ENCODE results near the gene RAPGEF2.
"Not testable (repeated sequence)": the region's sequence is repeated elsewhere in the genome, so short reads cannot be mapped to it uniquely, and the experiment has no call there.

Gene RAPGEF2

GRCh38 chr4:159368320-159368719 lies 265.4 kb downstream of the RAPGEF2 start:
- DNase-seq (ENCODE audit: low spot score) = no peak

GRCh38 chr4:159369256-159369655 lies 266.4 kb downstream of the RAPGEF2 start:
- no peak for DNase-seq (ENCODE audit: low spot score)

- DNase-seq (ENCODE audit: low spot score) = no peak
Observed at GRCh38 chr4:159370286-159370685, 267.4 kb downstream of the RAPGEF2 start.

GRCh38 chr4:159374749-159375530 lies 272.1 kb downstream of the RAPGEF2 start:
- no peak for DNase-seq (ENCODE audit: low spot score)

- no peak for DNase-seq (ENCODE audit: low spot score)
Observed at GRCh38 chr4:159376289-159376688, 273.4 kb downstream of the RAPGEF2 start.

DNA sequence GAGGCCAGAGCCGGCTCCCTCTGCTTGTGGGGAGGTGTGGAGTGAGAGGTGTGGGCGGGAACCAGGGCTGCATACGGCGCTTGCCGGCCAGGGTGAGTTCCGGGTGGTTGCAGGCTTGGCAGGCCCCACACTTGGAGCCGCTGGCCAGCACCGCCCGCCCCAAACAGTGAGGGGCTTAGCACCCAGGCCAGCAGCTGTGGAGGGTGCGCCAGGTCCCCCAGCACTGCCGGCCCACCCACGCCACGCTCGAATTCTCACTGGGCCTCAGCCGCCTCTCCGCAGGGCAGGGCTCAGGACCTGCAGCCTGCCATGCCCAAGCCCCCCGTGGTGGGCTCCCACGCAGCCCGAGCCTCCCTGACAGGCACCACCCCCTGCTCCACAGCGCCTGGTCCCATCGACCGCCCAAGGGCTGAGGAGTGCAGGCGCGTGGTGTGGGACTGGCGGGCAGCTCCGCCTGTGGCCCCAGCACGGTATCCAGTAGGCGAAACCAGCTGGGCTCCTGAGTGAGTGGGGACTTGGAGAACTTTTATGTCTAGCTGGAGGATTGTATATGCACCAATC lies 275.3 kb downstream of the RAPGEF2 start:
- no peak for DNase-seq (ENCODE audit: low spot score)

DNA sequence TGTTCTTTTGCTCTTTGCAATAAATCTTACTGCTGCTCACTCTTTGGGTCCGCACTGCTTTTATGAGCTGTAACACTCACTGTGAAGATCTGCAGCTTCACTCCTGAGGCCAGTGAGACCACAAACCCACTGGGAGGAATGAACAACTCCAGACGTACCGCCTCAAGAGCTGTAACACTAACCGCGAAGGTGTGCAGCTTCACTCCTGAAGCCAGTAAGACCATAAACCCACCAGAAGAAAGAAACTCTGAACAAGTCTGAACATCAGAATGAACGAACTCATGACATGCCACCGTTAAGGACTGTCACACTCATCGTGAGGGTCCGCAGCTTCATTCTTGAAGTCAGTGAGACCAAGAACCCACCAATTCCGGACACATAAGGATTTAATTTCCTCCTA lies 276.2 kb downstream of the RAPGEF2 start:
- not testable (repeated sequence) for DNase-seq (ENCODE audit: low spot score)

DNA sequence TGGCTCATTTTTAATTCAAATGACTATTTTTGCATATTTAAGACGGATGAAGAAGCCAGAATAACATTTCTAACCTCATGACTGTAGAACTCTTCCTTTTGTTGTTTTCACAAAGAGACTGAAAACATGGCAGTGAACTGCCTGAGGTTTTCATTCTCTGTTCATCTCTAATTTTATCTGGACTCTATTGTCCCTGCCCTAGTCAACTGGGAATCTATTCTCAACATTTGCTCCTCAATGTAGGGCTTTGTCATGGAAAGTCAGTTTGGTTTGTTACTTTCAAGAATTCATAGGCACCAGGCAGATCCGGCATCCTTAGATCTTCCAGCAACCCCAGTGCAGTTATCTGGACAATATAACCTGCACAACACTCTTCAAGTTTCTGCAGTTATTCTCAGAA lies 277.0 kb downstream of the RAPGEF2 start:
- DNase-seq (ENCODE audit: low spot score) = no peak

- DNase-seq (ENCODE audit: low spot score) = no peak
Observed at GRCh38 chr4:159382856-159383561, 280.1 kb downstream of the RAPGEF2 start.

GRCh38 chr4:159383562-159383931 lies 280.7 kb downstream of the RAPGEF2 start:
- no peak for DNase-seq (ENCODE audit: low spot score)

- DNase-seq (ENCODE audit: low spot score) = no peak
Observed at GRCh38 chr4:159384017-159384416, 281.1 kb downstream of the RAPGEF2 start.

GRCh38 chr4:159384632-159385031 lies 281.8 kb downstream of the RAPGEF2 start:
- DNase-seq (ENCODE audit: low spot score) = no peak

GRCh38 chr4:159386620-159387019 lies 283.7 kb downstream of the RAPGEF2 start:
- no peak for DNase-seq (ENCODE audit: low spot score)

DNA sequence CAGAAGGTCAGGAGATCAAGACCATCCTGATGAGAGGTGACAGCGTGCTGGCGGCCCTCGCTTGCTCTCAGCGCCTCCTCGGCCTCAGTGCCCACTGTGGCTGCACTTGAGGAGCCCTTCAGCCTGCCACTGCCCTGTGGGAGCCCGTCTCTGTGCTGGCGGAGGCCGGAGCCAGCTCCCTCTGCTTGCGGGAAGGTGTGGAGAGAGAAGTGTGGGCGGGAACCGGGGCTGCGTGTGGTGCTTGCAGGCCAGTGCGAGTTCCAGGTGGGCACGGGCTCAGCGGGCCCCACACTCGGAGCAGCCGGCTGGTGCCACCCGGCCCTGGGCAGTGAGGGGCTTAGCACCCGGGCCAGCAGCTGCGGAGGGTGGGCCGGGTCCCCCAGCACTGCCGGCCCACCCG lies 286.9 kb downstream of the RAPGEF2 start:
- no peak for DNase-seq (ENCODE audit: low spot score)

DNA sequence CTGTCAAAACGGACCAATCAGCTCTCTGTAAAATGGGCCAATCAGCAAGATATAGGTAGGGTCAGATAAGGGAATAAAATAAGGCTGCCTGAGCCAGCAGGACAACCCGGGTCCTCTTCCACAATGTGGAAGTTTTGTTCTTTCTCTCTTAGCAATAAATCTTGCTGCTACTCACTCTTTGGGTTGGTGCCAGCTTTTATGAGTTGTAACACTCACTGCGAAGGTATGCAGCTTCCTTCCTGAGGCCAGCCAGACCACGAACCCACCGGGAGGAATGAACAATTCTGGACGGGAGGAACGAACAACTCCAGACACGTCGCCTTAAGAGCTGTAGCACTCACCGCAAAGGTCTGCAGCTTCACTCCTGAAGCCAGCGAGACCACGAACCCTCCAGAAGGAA lies 287.8 kb downstream of the RAPGEF2 start:
- DNase-seq (ENCODE audit: low spot score) = no peak

GRCh38 chr4:159395693-159396092 lies 292.8 kb downstream of the RAPGEF2 start:
- no peak for DNase-seq (ENCODE audit: low spot score)

DNA sequence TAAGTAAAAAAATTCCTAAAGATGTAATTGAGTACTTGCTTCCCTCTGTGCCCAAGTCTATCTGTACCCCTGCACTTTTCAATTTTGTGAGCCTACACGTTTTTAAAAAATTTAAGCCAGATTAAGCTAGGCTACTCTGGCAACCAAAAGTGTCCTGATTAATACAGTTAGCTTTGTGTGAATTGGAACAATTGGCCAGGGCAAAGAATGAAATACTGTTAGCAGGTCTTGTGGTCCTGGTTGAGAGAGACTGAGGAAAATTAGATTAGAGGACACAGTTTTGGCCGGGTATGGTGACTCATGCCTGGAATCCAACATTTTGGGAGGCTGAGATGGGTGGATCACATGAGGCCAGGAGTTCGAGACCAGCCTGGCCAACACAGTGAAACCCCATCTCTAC lies 293.3 kb downstream of the RAPGEF2 start:
- no peak for DNase-seq (ENCODE audit: low spot score)

GRCh38 chr4:159398236-159398638 lies 295.4 kb downstream of the RAPGEF2 start:
- DNase-seq (ENCODE audit: low spot score) = no peak

GRCh38 chr4:159400558-159401225 lies 297.8 kb downstream of the RAPGEF2 start:
- no peak for DNase-seq (ENCODE audit: low spot score)

DNA sequence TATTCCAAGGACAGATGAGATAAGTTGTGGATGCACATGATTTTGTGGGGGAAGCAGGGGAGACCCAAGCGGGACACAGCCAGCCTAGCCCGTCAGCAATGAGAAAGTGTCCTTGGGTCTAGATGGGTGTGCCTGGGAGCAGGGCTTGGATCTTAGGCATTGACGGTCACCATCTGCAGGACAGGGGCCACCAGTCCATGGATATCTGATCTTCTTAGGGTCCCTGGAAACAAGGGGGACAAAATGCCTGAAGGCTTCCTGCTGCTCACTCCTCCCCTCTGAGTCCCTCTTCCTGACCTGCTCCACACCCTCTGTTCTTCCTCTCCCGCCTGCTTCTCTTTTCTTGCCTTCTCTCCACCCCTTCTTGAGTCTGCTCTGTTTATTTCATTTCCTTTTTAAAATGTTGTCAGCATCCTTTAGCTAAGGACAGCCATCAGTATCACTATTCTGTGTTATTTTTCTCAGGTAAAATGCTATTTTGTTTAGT lies 298.4 kb downstream of the RAPGEF2 start:
- no peak for DNase-seq (ENCODE audit: low spot score)

GRCh38 chr4:159401791-159402380 lies 299.0 kb downstream of the RAPGEF2 start:
- DNase-seq (ENCODE audit: low spot score) = no peak
